GM19452 (cell line): ENCODE data around the gene SVIL.
"Not testable (repeated sequence)": the region's sequence is repeated elsewhere in the genome, so short reads cannot be mapped to it uniquely, and the experiment has no call there.

Experiments used
- ATAC-seq: cut with Tn5 transposase; IDR thresholded peaks from one replicate; pipeline ENCODE4 v1.9.1; 2021; ENCODE audit not compliant: unreplicated experiment

The SVIL gene

GRCh38 chr10:29624357-29624756, 10.4 kb downstream of the SVIL start:
- ATAC-seq = not testable (repeated sequence)

DNA sequence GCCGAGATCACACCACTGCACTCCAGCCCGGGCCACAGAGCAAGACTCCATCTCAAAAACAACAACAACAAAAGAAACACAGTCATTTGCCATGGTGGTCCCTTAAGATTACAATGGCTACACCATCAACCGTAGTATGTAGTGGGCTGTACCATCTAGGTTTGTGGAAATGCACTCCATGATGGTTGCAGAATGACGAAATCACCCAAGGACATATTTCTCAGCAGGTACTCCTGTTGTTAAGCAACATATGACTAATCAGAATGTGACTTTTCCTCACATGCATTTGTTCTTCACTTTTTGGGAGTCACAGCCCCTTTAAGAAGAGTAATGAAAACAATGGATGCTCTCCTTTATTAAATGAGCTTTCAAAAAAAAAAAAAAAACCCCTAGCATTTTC, 11.0 kb downstream of the SVIL start:
- ATAC-seq = no peak

- no peak for ATAC-seq
These were observed 12.3 kb downstream of the SVIL start for GRCh38 chr10:29622382-29622922.

DNA sequence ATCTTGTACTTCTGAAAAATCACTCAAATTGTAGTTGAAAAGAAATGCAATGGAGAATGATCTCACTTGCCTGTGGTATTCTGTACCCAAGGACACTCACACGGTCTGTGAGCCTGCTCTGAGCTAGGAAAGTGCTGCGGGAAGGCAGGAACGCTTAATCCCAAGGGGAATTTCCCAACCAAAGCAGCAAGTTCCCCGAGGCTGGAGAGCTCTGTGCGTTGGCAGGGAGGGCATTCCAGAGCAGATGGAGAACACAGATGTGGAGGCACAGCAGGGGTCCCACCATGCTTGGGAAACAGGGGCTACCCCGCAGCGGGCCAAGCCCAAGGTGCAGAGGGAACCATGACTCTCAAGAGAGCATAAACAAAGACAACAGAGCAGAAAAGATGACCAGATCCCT, 13.6 kb downstream of the SVIL start:
- ATAC-seq = no peak

DNA sequence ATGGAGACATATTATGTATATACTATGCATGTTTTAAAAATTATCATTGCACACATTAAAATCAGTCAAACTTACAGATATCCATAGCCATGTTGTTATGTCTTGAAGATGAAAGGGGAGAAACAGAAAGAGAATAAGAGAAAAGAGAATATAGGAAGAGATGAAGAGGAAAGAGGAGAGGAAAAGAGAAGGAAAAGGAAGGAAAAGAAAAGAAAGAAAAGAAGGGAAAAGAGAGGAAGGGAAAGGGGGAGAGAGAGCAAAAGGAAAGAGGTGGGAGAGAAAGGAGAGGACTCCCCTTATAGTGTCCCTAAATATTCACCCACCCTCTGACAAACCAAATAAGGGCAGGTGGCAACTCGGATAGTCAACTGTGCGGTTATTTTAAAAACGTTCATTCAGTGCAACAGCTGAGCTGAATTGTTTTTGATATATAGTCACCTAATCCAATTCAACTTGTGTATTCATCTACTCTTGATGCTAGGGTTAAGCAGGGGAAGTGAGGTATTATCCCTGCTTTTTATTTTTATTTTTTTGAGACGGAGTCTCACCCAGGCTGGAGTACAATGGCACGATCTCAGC, 14.6 kb downstream of the SVIL start:
- ATAC-seq = no peak

DNA sequence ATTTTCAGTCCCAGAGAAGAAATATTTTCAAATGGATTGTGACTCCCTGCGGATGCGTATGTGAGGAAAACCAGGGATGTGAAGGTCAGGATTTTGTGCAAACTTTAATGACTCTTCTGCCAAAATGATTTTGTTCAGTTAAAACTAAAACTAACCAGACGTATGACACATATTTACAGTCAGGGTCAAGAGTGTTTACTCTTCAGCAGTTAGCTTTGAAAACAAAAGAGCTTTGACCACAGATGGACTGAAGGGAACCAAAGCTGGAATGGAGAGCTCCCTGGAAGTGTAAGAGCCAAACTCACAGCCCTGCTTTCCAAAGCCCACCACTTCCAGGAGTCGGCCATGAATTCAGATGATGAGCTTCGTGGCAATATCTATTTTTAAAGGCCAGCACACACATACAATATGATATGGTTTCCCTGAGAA, 15.5 kb downstream of the SVIL start:
- ATAC-seq = no peak

- no peak for ATAC-seq
These were observed 16.2 kb downstream of the SVIL start for GRCh38 chr10:29618341-29619171.

GRCh38 chr10:29617880-29618340, 16.9 kb downstream of the SVIL start:
- no peak for ATAC-seq

- no peak for ATAC-seq
These were observed 18.2 kb downstream of the SVIL start for GRCh38 chr10:29616542-29616941.

- no peak for ATAC-seq
These were observed 19.6 kb downstream of the SVIL start for GRCh38 chr10:29615195-29615594.

- ATAC-seq = not testable (repeated sequence)
These were observed 20.5 kb downstream of the SVIL start for GRCh38 chr10:29614289-29614688.

DNA sequence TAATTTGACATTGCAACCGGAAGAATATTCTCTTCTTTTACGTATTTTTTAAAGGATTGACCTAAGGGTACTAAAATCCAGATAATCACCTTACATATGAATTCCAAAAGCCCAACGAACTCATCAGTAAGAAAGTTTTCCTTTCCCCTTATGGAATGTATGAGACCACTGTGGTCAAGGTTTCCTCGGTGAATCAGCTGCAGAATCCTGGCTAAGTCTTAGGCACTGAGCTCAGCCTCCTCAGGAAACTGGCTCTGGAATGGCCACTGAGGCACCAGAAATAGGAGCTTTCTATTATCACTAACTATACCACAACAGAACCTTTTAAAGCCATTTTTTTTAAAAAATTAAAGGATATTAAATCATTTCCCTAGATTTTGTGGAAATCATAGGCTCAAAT, 21.0 kb downstream of the SVIL start:
- no peak for ATAC-seq

GRCh38 chr10:29613196-29613595, 21.6 kb downstream of the SVIL start:
- ATAC-seq = no peak

- ATAC-seq = no peak
These were observed 22.1 kb downstream of the SVIL start for GRCh38 chr10:29612657-29613056.

GRCh38 chr10:29611781-29612381, 22.9 kb downstream of the SVIL start:
- ATAC-seq = no peak

DNA sequence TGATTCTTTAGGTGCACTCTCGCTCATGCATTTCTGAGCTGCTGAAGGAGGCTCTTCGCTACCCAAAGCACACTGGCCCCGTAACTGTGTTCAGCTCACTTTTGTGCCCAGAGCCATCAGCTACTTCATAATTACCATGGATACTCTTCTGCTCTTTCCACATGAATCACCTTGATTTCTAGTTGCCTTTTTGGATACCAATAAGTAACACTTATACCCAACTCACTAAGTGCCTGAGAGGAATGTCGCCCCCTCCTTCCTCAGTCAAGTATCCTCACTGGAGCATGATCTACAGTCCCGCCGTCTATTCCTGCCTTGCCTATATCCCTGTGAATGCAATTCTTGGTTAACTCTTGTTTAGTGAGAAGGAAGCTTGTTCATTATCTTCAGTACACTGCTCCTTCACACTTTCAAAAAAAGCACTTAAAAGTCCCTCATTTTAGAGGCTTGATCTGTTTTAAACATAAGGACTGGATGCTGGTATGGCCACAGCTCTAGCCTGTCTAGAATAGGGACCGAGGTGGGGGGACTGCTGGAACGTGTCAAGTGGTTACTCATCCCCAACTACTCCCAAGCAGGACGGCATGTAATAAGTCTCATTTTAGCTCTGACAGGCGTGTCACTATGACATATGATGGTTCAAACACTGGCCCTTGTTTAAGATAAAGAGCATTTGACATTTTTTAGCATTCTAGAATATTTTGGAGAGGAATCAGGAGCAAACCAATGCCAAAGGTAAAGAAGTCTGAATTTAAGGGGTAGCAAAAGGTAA, 23.7 kb downstream of the SVIL start:
- no peak for ATAC-seq

GRCh38 chr10:29610331-29610730, 24.4 kb downstream of the SVIL start:
- ATAC-seq = not testable (repeated sequence)

- ATAC-seq = no peak
These were observed 25.1 kb downstream of the SVIL start for GRCh38 chr10:29609696-29610095.

- ATAC-seq = no peak
These were observed 26.1 kb downstream of the SVIL start for GRCh38 chr10:29608476-29609301.

GRCh38 chr10:29608062-29608461, 26.7 kb downstream of the SVIL start:
- no peak for ATAC-seq
